ENCODE results near the gene OR13J1.

- TF ChIP-seq, protein P1, sequence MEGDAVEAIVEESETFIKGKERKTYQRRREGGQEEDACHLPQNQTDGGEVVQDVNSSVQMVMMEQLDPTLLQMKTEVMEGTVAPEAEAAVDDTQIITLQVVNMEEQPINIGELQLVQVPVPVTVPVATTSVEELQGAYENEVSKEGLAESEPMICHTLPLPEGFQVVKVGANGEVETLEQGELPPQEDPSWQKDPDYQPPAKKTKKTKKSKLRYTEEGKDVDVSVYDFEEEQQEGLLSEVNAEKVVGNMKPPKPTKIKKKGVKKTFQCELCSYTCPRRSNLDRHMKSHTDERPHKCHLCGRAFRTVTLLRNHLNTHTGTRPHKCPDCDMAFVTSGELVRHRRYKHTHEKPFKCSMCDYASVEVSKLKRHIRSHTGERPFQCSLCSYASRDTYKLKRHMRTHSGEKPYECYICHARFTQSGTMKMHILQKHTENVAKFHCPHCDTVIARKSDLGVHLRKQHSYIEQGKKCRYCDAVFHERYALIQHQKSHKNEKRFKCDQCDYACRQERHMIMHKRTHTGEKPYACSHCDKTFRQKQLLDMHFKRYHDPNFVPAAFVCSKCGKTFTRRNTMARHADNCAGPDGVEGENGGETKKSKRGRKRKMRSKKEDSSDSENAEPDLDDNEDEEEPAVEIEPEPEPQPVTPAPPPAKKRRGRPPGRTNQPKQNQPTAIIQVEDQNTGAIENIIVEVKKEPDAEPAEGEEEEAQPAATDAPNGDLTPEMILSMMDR (IDR thresholded peaks at IDR 0.05; ENCODE audit: low read depth, low read length), result no peak
- no peak for TF ChIP-seq EZH2phosphoT487 (IDR thresholded peaks at IDR 0.05; ENCODE audit: low read depth)
Observed at GRCh38 chr9:35834260-35835215, 35.7 kb downstream of the OR13J1 start.

Data from OCI-LY3 (cell line).